ENCODE measurements around the gene TFAP2E. TPM values are rescaled to one million over a fixed set of nuclear protein-coding genes. Genes with fewer than 3 reads are reported as not detected.

The TFAP2E gene
- total and polyA plus RNA-seq, 4 donors: 0.07 to 0.21 (median 0.09) TPM

DNA sequence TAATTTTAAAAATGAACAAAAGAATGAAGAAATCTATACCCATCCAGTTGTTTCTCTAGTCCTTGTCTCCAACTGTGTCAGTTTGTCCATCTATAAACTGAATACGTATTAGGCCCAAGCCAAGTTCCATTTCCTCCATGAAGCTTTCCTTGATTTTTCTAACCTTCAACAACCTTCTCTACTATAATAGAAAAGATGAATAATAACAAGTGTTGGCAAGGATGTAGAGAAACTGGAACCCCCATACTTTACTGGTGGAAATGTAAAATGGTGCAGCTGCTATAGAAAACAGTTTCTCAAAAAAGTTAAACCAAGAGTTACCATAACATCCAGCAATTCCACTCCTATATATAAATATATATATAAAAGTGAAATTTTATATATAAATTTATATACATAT is 26.5 kb upstream of the TFAP2E start:
- peaks cover 1 to 18% (median 13%) of the 10 kb centered on the region in 4 donors for H3K36me3 ChIP-seq (ENCODE audit: control insufficient read depth in 4 of 4, insufficient read depth in 3 of 4, low read depth in 1 of 4, low read length in 3 of 4)
- 97% methylated on average over 1 of the region's 1 CpG for WGBS

DNA sequence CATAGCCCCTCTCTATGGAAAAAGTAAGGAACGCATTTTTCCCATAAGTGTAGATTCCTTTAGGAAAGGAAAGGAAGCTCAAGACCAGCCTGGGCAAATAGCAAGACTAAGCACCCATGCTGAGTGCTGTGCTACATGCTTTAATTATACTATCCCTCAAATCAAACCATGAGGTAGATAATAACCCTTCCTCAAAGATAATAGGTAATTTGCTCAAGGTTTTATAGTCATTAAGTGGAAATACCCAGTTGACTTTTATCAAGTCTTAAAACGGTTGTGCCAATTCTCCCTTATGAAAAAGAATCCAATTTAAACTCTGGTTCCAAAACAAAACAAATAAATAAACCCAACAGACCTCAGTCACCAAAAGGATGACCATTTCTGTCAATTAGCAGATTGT is 19.3 kb upstream of the TFAP2E start:
- TF ChIP-seq ATF3 (IDR thresholded peaks at IDR 0.05) (no peak), HNF4G (IDR thresholded peaks at IDR 0.05) (no peak), GABPA (IDR thresholded peaks at IDR 0.05 in 1 of 2, conservative IDR thresholded peaks at IDR 0.05 in 1 of 2) (no peak), EGR1 (IDR thresholded peaks at IDR 0.05; ENCODE audit: low read depth in 2 of 2) (no peak), ZBTB33 (IDR thresholded peaks at IDR 0.05) (no peak), YY1 (IDR thresholded peaks at IDR 0.05) (no peak), RXRA (IDR thresholded peaks at IDR 0.05) (no peak), FOXA2 (IDR thresholded peaks at IDR 0.05) (no peak), RAD21 (IDR thresholded peaks at IDR 0.05) (no peak), FOXA1 (IDR thresholded peaks at IDR 0.05) (no peak)
- TF ChIP-seq, protein P1, sequence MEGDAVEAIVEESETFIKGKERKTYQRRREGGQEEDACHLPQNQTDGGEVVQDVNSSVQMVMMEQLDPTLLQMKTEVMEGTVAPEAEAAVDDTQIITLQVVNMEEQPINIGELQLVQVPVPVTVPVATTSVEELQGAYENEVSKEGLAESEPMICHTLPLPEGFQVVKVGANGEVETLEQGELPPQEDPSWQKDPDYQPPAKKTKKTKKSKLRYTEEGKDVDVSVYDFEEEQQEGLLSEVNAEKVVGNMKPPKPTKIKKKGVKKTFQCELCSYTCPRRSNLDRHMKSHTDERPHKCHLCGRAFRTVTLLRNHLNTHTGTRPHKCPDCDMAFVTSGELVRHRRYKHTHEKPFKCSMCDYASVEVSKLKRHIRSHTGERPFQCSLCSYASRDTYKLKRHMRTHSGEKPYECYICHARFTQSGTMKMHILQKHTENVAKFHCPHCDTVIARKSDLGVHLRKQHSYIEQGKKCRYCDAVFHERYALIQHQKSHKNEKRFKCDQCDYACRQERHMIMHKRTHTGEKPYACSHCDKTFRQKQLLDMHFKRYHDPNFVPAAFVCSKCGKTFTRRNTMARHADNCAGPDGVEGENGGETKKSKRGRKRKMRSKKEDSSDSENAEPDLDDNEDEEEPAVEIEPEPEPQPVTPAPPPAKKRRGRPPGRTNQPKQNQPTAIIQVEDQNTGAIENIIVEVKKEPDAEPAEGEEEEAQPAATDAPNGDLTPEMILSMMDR (IDR thresholded peaks at IDR 0.05; ENCODE audit: low read depth, low read length, missing input control): no peak
- TF ChIP-seq, protein P2, sequence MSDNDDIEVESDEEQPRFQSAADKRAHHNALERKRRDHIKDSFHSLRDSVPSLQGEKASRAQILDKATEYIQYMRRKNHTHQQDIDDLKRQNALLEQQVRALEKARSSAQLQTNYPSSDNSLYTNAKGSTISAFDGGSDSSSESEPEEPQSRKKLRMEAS (IDR thresholded peaks at IDR 0.05): no peak
- Histone ChIP-seq H3K27ac (ENCODE audit: low read depth in 1 of 2, low read length in 2 of 2) (no peak overlapping the region), H3K9ac (ENCODE audit: low read depth in 1 of 2, low read length in 2 of 2) (no peak overlapping the region), H3K4me3 (ENCODE audit: low read depth in 1 of 3, low read length in 3 of 3) (no peak overlapping the region), H3K36me3 (ENCODE audit: control insufficient read depth in 4 of 4, insufficient read depth in 3 of 4, low read depth in 1 of 4, low read length in 3 of 4) (peaks cover 1 to 25% (median 21%) of the 10 kb centered on the region in 4 donors), H3K4me1 (ENCODE audit: control insufficient read depth in 4 of 4, insufficient read depth in 4 of 4, low read length in 3 of 4) (peaks cover 2 to 48% (median 41%) of the 10 kb centered on the region in 4 donors), H3K27me3 (ENCODE audit: control insufficient read depth in 4 of 4, insufficient read depth in 4 of 4, low read length in 3 of 4) (no peaks in the 10 kb centered on the region), H3K9me3 (ENCODE audit: control insufficient read depth in 4 of 4, low read length in 3 of 4) (no peaks in the 10 kb centered on the region)
- no peak for DNase-seq (ENCODE audit: low spot score)
- WGBS: 63% methylated on average over 2 of the region's 2 CpGs

More for the DNA sequence above, 26.5 kb upstream of the TFAP2E start:
- Histone ChIP-seq H3K4me3 (ENCODE audit: low read depth in 1 of 3, low read length in 3 of 3) (no peak overlapping the region), H3K4me1 (ENCODE audit: control insufficient read depth in 4 of 4, insufficient read depth in 4 of 4, low read length in 3 of 4) (peaks cover 0 to 9% (median 4%) of the 10 kb centered on the region in 4 donors), H3K9ac (ENCODE audit: low read depth in 1 of 2, low read length in 2 of 2) (no peak overlapping the region), H3K27ac (ENCODE audit: low read depth in 1 of 2, low read length in 2 of 2) (no peak overlapping the region), H3K9me3 (ENCODE audit: control insufficient read depth in 4 of 4, low read length in 3 of 4) (no peaks in the 10 kb centered on the region), H3K27me3 (ENCODE audit: control insufficient read depth in 4 of 4, insufficient read depth in 4 of 4, low read length in 3 of 4) (no peaks in the 10 kb centered on the region)
- no peak for DNase-seq (ENCODE audit: low spot score)
- no peak for TF ChIP-seq HNF4A (conservative IDR thresholded peaks at IDR 0.05)
